ACC112 (cell line): Measurements from ENCODE around the gene ROCK1.

Experiments used
- H2AFZ ChIP-seq: fragments of 200-600 bp; sonication (generic); one replicate; pipeline ENCODE4 v1.6.0; 2017; ENCODE audit warnings: antibody characterized with exemption, low read length; ENCODE audit not compliant: unreplicated experiment
- H3K27ac ChIP-seq: fragments of 200-600 bp; sonication (generic); 2 replicates; pipeline ENCODE4 v1.5.1; 2014; ENCODE audit warnings: low read depth, mild to moderate bottlenecking, antibody characterized with exemption, low read length, moderate library complexity
- H3K27me3 ChIP-seq: fragments of 200-600 bp; sonication (generic); 2 replicates; pipeline ENCODE4 v1.6.1; 2014; ENCODE audit warnings: mild to moderate bottlenecking, antibody characterized with exemption, low read length, moderate library complexity, mixed read lengths; ENCODE audit not compliant: insufficient read depth
- H3K36me3 ChIP-seq: fragments of 200-600 bp; sonication (generic); 2 replicates; pipeline ENCODE4 v1.6.1; 2016; ENCODE audit warnings: mild to moderate bottlenecking, antibody characterized with exemption, low read length, moderate library complexity, mixed read lengths; ENCODE audit not compliant: insufficient read depth
- H3K4me1 ChIP-seq: fragments of 200-600 bp; sonication (generic); one replicate; pipeline ENCODE4 v1.6.1; 2016; ENCODE audit warnings: low read length, mixed read lengths; ENCODE audit not compliant: insufficient read depth, unreplicated experiment, control insufficient read depth
- H3K4me3 ChIP-seq: fragments of 200-600 bp; sonication (generic); 2 replicates; pipeline ENCODE4 v1.5.1; 2014; ENCODE audit warnings: mild to moderate bottlenecking, low read depth, low read length
- H3K79me2 ChIP-seq: fragments of 200-600 bp; sonication (generic); one replicate; pipeline ENCODE4 v1.6.0; 2016; ENCODE audit warnings: low read length; ENCODE audit not compliant: control insufficient read depth, unreplicated experiment, insufficient read depth

Gene ROCK1

DNA sequence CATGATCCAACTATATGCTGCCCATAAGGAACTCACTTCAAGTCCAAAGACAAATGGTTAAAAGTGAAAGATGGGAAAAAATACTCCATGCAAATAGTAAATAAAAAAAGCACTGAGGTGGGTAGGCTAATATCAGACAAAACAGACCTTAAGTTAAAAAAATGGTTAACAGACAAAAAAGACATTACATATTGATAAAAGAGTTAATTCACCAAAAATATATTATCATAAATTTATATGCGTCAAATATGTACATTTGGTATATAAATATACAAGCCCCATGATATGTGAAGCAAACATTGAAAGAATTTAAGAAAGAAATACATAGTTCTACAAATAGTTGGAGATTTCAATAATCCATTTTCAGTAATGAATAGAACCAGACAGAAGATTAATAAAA is 31.0 kb downstream of the ROCK1 start:
- H3K4me1 ChIP-seq = peaks cover 11% of the 10 kb centered on the region
- H2AFZ ChIP-seq = no peak overlapping the region
- H3K4me3 ChIP-seq = no peak overlapping the region
- H3K27me3 ChIP-seq = no peaks in the 10 kb centered on the region
- peaks cover 97% of the 10 kb centered on the region for H3K79me2 ChIP-seq
- H3K27ac ChIP-seq = no peak overlapping the region
- peaks cover 3% of the 10 kb centered on the region; the same call in 1 of the 2 replicates for H3K36me3 ChIP-seq

DNA sequence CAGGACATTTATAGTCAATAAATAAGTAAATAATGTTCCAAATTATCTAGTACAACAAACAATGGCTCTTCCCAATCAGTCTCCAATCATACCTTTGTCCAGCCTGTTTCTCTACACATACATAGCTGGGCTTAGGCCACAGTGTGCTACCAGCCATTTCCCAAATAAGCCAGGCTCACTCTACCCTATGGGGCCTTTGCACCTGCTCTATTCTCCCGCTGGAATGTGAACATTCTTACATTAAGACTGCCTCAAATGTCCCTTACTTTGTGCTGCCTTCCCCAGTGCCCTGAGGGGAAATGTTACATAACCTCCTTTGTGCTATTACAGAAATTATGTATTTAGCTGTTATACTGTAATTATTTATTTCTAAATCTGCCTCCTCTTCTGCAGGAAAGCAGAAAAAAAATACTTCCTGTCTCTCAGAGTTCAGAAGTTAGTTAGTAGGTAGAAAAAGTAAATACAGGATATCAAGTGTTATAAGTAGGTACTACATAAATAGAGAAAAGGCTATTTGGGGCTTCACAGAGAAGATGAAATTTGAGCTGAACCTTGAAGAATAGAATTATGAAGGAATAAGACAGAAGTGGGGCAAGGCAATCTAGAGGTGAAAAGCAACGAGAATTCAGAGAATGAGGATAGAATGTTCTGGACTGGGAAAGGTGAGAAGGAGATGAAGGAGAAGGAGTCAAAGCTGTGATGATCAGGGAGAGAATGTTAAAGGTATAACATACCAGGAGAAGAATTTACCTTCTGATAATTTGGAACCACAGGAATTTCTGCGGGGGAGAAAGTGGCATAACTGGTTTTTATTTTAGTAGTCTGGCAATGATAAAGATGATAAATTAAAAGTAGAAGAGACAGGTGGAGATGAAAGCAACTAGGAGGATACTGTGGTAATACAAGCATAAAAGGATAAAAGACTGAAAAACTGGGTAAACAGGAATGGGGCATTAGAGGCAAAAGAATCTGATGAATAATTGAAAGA is 37.0 kb downstream of the ROCK1 start:
- H3K27me3 ChIP-seq = no peaks in the 10 kb centered on the region
- H3K4me3 ChIP-seq = no peak overlapping the region
- H3K79me2 ChIP-seq = peaks cover 83% of the 10 kb centered on the region
- H3K4me1 ChIP-seq = no peaks in the 10 kb centered on the region
- H2AFZ ChIP-seq = no peak overlapping the region
- 0 out of 2 replicates have a peak, but pooled peaks cover under 1% of the 10 kb centered on the region for H3K36me3 ChIP-seq
- no peak overlapping the region for H3K27ac ChIP-seq

DNA sequence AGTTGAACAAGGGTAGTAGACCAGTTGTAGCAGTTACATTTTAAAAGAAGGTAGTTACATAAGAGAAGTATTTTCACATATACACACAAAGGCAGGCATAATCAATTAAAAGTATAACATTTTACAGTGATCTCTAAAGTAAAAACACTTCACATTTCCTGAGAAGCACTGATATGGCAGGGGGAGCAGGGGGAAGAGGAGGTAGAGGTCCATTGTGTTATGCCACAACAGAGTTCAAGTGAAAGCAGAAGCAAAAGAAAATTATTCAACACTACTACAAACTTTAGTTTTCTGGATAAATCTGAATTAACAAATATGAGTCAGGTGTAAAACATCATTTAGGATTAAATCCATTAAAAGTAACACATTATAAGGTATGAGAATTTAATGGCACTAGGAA is 38.4 kb downstream of the ROCK1 start:
- Histone ChIP-seq H2AFZ (no peak overlapping the region), H3K36me3 (no peaks in the 10 kb centered on the region; the same call in 1 of the 2 replicates), H3K4me3 (no peak overlapping the region), H3K27me3 (no peaks in the 10 kb centered on the region), H3K4me1 (no peaks in the 10 kb centered on the region), H3K27ac (no peak overlapping the region), H3K79me2 (peaks cover 69% of the 10 kb centered on the region)

DNA sequence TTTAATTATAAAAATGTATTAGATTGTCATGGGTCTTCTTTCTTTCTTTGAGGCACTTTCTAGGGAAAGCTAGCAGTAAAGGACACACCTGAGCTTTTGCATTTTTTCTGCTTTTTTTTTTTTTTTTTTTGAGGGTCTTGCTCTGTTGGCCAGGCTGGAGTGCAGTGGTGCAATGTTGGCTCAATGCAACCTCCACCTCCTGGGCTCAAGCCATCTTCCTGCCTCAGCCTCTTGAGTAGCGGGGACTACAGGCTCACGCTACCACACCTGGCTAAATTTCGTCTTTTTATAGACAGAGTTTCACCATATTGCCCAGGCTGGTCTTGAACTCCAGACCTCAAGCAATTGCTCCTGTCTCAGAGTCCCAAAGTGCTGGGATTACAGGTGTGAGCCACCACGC is 40.5 kb downstream of the ROCK1 start:
- H3K4me1 ChIP-seq = no peaks in the 10 kb centered on the region
- H3K27ac ChIP-seq = no peak overlapping the region
- H3K27me3 ChIP-seq = no peaks in the 10 kb centered on the region
- H3K4me3 ChIP-seq = no peak overlapping the region
- no peak overlapping the region for H2AFZ ChIP-seq
- peaks cover 53% of the 10 kb centered on the region for H3K79me2 ChIP-seq
- peaks cover 3% of the 10 kb centered on the region; the same call in 1 of the 2 replicates for H3K36me3 ChIP-seq

DNA sequence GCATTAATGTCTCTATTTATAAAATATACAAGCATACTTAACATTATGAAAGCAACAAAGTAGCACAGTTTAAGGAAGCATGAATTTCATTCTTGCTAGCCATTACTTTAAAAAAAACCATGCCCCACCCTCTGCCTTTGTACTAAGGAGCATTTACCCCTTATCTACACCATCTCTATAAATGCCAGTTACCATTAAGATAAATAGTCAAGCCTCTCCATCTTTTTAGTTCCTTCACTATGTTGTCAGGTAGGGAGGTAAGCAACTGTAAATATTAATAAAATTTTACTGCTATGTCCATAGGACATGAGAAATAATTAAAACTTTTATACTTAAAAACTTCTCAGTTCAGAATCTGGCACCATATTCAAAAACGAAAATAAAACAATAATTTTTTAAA is 42.1 kb downstream of the ROCK1 start:
- H3K79me2 ChIP-seq = peaks cover 37% of the 10 kb centered on the region
- H3K27ac ChIP-seq = no peak overlapping the region
- no peak overlapping the region for H3K4me3 ChIP-seq
- no peaks in the 10 kb centered on the region for H3K27me3 ChIP-seq
- peaks cover 3% of the 10 kb centered on the region; the same call in 1 of the 2 replicates for H3K36me3 ChIP-seq
- no peak overlapping the region for H2AFZ ChIP-seq
- no peaks in the 10 kb centered on the region for H3K4me1 ChIP-seq

DNA sequence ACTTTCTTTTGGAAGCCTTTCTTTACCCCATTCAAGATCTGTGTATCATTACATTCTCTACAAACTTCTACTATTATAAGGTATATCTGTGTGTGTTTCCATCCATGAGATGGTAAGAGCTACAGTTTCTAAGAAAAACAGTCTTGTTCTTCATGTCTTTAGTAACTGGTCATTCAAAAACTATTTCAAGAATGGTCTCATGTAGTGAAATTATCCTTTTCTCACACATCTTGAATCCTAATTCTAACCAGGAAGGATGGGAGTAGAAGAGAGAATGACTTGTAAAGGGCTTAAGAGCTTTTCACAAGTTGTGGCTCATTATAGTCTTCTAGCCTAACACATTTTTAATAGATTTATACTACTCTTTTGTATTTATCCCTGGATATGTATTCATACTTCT is 47.3 kb downstream of the ROCK1 start:
- Histone ChIP-seq H3K27me3 (no peaks in the 10 kb centered on the region), H3K4me1 (no peaks in the 10 kb centered on the region), H2AFZ (no peak overlapping the region), H3K27ac (no peak overlapping the region), H3K36me3 (peaks cover 7% of the 10 kb centered on the region; the same call in 1 of the 2 replicates), H3K79me2 (peaks cover 28% of the 10 kb centered on the region), H3K4me3 (no peak overlapping the region)

DNA sequence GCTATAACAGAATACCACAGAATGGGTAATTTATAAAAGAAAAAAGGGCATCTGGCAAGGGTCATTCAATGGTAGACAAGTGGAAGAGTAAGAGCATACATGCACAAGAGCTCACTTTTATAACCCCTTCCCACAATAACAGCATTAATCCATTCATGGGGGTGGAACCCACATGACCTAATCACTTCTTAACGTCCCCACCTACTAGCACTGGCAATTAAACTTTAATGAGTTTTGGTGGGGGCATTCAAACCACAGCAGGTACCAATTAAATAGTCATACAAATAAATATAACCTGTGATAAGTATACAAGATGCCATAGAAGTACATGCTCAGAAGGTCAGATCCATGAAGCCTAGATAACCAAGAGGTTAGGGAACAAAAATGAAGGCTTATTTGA is 48.6 kb downstream of the ROCK1 start:
- Histone ChIP-seq H3K4me1 (no peaks in the 10 kb centered on the region), H3K36me3 (peaks cover 7% of the 10 kb centered on the region; the same call in 1 of the 2 replicates), H3K4me3 (no peak overlapping the region), H2AFZ (no peak overlapping the region), H3K27ac (no peak overlapping the region), H3K27me3 (no peaks in the 10 kb centered on the region), H3K79me2 (peaks cover 38% of the 10 kb centered on the region)

DNA sequence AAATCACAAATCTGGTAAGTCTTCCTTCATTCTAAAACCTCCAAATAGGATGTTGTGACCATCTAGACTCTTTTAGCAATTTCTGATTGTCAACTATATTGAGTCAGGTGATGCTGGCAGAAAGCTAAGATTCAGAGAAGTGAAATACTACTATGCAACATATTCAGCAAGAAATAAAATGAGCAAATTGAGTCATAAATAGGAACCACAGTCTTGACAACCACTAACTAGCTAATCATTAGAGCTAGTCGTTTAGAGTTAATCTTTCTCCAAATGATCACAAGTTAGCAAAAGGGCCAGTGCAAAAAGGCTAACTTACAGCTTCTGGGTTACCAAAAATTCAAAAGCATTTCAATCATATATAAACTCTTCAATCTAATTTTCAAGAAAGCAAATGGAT is 54.5 kb downstream of the ROCK1 start:
- H3K27me3 ChIP-seq = no peaks in the 10 kb centered on the region
- no peak overlapping the region for H2AFZ ChIP-seq
- no peak overlapping the region for H3K27ac ChIP-seq
- H3K4me1 ChIP-seq = peaks cover 16% of the 10 kb centered on the region
- no peak overlapping the region for H3K4me3 ChIP-seq
- H3K36me3 ChIP-seq = peaks cover 4% of the 10 kb centered on the region; the same call in 1 of the 2 replicates
- peaks cover 67% of the 10 kb centered on the region for H3K79me2 ChIP-seq

DNA sequence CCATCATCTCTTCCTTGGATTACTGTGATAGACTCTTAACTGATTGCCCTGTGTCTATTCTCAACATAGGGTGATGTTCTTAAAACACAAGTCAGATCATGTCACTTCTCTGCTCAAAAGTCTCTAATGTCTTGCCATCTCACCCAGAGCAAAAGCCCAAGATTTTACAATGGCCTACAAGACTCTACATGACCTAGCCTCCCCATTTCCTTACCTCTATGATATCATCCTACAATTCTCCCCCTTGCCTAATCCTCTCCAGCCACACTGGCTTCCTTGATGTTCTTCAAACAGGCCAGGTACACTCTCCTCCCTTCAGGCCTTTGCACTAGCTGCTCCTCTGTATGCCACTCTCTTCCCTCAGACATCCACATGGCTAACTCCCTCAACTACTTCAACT is 55.1 kb downstream of the ROCK1 start:
- H3K27me3 ChIP-seq = no peaks in the 10 kb centered on the region
- H3K36me3 ChIP-seq = peaks cover 4% of the 10 kb centered on the region; the same call in 1 of the 2 replicates
- no peak overlapping the region for H2AFZ ChIP-seq
- H3K79me2 ChIP-seq = peaks cover 73% of the 10 kb centered on the region
- no peak overlapping the region for H3K4me3 ChIP-seq
- peaks cover 16% of the 10 kb centered on the region for H3K4me1 ChIP-seq
- no peak overlapping the region for H3K27ac ChIP-seq

DNA sequence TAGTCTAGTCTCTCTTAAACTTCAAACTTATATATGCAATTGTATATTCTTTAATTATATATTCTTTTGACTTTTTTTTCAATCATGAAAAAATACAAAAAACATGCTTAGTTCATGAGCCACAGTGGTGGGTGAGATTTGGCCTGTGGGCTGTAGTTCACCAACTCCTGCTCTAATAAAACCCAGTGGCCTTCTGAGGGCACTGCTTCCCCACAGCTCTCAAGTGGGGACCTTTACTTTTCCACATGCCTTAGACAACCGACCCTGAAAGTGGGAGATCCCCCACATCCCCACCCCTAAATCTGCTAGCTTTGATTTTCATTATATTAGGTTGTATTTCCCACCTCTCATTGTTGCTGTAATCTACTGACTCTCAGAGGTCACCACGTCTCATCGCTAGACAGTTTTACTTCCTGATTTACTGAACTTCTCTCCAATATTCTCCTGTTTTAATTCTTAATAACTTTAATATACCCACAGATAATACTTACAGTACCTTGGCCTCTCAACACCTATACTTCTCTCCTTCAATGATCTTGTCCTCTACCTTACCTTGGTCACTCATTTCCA is 57.3 kb downstream of the ROCK1 start:
- Histone ChIP-seq H2AFZ (no peak overlapping the region), H3K79me2 (peaks cover 80% of the 10 kb centered on the region)

More for the DNA sequence above, 57.3 kb downstream of the ROCK1 start:
- H3K36me3 ChIP-seq = no peaks in the 10 kb centered on the region
- H3K4me3 ChIP-seq = no peak overlapping the region
- peaks cover 21% of the 10 kb centered on the region for H3K4me1 ChIP-seq
- peak overlapping the region; percentile 66; the same call in 1 of the 2 replicates for H3K27ac ChIP-seq
- no peaks in the 10 kb centered on the region for H3K27me3 ChIP-seq
